GM12891 (cell line): ENCODE results near the gene PROCR.

Source experiments
- PAX5 ChIP-seq: IDR thresholded peaks from 2 replicates; pipeline ENCODE4 v1.6.1; 2011; ENCODE audit warnings: low read length, moderate library complexity, mild to moderate bottlenecking; ENCODE audit not compliant: insufficient read depth, severe bottlenecking
- POLR2A ChIP-seq: IDR thresholded peaks from 2 replicates; pipeline ENCODE4 v1.6.1; 2011; ENCODE audit warnings: low read depth, low read length, control low read depth
- POLR2AphosphoS5 ChIP-seq: IDR thresholded peaks from 2 replicates; pipeline ENCODE4 v1.6.1; 2011; ENCODE audit warnings: low read depth, low read length, control low read depth
- POU2F2 ChIP-seq: IDR thresholded peaks from 2 replicates; pipeline ENCODE4 v1.6.1; 2011; ENCODE audit warnings: low read depth, mild to moderate bottlenecking, control low read depth, low read length, moderate library complexity
- SPI1 ChIP-seq: IDR thresholded peaks from 2 replicates; pipeline ENCODE4 v1.6.1; 2011; ENCODE audit warnings: low read depth, low read length, control low read depth
- TAF1 ChIP-seq: IDR thresholded peaks from 2 replicates; pipeline ENCODE4 v1.6.1; 2011; ENCODE audit warnings: low read depth, low read length, control low read depth

GRCh38 chr20:35196313-35196712 lies 24.4 kb downstream of the PROCR start:
- TF ChIP-seq POLR2A (no peak), POLR2AphosphoS5 (no peak), SPI1 (no peak), TAF1 (no peak), POU2F2 (no peak), PAX5 (no peak)
